HG03571 (cell line): ENCODE results near the gene TSPAN2.
"Not testable (repeated sequence)": the region's sequence is repeated elsewhere in the genome, so short reads cannot be mapped to it uniquely, and the experiment has no call there.

ENCODE experiments used
- ATAC-seq: cut with Tn5 transposase; IDR thresholded peaks from one replicate; pipeline ENCODE4 v1.9.1; 2021; ENCODE audit not compliant: unreplicated experiment

TSPAN2 gene

DNA sequence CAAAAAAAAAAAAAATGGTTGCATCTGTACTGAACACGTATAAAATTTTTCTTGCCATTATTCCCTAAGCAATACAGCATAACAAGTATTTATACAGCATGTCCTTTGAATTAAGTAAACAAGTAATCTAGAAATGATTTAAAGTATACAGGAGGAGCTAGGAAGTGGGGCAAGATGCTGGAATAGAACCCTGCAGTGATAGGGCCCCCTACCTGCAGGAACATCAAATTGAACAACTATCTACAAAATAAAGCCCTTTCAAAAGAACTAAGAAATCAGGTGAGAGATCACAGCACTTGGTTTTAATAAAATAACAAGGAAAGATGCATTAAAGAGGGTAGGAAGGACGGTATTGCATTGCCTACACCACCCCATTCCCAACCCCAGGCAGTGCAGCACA is 48.8 kb downstream of the TSPAN2 start:
- ATAC-seq = no peak

DNA sequence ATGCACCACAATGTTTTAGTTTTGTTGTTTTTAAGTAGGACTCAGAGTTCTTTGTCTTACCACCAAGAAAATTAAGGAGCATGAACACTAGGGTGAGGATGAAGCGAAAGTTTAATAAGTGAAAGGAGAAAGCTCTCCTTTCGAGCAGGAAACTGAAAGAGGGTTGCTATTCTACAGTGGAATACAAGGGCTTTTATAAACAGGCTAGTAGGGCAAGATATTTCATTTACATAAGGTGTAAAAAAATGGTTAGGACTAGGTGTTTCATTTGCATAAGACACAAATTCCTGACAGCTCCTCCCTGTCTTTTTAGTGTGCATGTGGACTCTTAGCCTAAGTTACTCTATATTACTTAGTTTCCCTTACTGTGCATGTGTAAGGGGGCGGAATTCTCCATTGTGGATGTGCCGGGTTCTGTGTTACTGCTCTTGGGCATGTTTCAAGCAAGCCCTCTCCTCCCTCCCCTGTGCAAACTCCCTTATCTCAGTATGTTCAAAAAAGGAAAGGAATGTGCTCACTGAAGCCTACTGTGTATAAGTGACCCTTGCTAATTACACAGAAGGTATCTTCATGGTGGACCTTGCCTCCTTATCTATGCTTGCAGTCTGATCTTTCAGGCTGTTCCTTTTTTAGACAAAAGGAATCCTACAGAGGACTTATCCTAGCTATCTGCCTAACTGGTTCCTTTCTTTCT is 52.3 kb downstream of the TSPAN2 start:
- ATAC-seq = no peak

DNA sequence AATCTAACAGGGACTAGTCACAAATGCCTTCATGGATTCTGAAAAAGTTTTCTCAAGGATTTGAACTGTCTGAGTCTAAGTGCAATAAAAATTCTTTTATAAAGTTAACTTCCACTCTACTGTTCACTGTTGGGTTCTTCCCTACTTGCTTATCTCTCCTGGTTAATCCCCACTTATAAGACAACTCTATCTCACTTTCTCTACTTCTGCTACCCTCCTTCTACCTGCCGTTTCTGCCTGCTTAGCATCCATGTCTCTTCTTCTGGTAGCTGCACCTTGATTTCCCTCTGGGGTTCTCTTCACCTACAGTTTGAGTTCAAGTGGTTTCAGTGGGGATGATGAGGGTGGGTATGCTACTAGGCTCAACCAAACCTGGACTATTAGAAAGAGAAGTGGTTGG is 53.7 kb downstream of the TSPAN2 start:
- no peak for ATAC-seq

DNA sequence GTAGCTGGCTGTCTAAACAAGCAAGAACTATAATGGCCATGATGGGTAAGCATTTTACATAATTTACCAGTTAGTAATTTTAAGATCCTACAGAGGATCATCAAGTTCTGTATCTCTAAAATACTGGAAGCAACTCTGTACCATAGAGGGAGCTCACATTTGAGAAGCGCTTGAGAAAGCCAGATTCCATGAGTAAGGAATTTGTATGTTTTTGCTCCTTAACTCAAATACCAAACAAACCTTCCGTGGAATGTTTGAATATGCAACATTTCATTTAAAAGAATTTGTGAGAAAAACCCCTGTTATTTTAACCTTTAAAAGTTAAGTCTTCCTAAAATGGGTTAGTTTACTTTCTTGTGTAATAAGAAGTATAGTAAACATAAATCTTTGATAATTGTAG is 57.7 kb downstream of the TSPAN2 start:
- ATAC-seq = no peak

DNA sequence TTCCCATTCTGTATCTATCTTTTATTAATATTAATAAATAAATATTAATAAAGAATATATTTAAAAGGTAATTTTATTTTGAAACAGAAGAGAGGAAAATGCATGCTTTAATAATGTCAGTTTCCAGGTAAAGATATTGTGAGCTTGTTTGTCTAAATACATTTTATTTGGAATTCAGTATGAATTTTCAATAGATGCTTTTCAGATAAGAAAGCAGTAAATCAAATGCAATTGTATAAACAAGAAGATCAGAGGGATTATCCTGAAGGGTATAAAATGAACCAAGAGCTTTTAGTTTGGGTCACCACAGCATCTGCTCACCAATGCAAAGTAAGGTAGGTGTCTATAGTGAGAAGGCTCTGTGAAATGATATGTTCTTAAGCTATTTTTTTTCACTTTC is 59.8 kb downstream of the TSPAN2 start, which contains the start of gene TSHB:
TSS of gene TSHB (plus strand) at position 301 of the 400 bp plus-strand sequence. CDS start 3,537 bp downstream, outside the sequence.
- no peak for ATAC-seq

DNA sequence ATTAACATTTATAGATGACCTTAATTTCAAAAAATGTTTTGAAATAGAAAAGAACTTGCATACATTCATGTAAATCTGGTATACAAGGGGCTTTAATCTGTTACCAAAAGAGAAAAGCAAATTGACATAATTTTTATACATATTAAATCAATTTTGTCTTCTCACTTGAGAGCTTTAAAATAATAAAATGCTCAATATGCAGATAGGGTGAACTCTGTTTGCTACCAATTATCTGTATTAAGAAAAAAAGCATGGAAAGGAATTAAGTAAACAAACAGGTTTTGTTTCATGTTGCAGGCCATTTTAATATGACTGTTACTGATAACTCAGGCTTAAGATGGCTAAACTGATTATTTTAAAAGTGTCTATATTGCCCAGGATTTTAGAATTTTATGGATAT is 65.7 kb downstream of the TSPAN2 start:
- no peak for ATAC-seq

DNA sequence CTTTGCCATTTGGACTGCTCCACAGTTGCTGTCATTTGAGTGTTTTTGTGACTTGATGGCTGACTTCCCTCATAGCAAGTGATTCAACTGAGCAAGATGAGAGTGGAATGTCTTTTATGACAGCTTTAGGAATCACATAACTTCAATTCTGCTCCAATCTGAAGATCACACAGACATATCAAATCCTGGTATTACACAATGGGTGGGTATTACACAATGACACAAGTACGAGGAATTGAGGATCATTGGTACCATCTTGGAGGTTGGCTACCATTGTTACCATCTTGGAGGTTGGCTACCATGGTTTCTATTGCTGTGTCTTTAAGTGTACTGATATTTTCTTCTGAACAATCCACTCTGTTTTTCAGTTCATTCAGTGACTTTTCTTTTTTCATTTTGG is 68.2 kb downstream of the TSPAN2 start:
- ATAC-seq = no peak

DNA sequence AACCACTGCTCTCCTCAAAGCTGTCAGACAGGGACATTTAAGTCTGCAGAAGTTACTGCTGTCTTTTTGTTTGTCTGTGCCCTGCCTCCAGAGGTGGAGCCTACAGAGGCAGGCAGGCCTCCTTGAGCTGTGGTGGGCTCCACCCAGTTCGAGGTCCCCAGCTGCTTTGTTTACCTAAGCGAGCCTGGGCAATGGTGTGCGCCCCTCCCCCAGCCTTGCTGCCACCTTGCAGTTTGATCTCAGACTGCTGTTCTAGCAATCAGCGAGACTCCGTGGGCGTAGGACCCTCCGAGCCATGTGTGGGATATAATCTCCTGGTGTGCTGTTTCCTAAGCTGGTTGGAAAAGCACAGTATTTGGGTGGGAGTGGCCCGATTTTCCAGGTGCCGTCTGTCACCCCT is 69.8 kb downstream of the TSPAN2 start:
- ATAC-seq = not testable (repeated sequence)

DNA sequence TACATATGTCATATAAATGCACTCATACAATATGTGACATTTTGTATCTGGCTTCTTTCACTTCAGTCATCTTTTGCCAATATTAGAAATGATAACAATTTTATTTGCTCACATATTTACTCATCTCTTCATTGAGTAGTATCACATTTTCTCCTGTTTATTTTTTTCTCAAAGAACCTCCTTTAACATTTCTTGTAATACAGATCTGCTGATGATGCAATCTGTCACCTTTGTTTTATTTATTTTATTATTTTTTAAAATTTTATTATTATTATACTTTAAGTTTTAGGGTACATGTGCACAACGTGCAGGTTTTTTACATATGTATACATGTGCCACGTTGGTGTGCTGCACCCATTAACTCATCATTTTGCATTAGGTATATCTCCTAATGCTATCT is 75.5 kb downstream of the TSPAN2 start:
- no peak for ATAC-seq

DNA sequence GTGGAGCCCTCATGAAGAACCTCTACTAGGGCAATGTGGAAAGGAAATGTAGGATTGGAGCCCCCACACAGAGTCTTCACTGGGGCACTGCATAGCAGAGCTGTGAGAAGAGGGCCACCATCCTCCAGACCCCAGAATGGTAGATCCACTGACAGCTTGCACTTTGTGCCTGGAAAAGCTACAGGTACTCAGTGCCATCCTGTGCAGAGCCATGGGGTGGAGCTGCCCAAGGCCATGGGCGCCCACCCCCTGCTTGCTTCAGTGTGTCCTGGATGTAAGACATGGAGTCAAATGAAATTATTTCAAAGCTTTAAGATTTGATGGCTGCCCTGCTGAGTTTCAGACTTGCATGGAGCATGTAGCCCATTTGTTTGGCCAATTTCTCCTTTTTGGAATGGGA is 76.9 kb downstream of the TSPAN2 start:
- ATAC-seq = no peak

DNA sequence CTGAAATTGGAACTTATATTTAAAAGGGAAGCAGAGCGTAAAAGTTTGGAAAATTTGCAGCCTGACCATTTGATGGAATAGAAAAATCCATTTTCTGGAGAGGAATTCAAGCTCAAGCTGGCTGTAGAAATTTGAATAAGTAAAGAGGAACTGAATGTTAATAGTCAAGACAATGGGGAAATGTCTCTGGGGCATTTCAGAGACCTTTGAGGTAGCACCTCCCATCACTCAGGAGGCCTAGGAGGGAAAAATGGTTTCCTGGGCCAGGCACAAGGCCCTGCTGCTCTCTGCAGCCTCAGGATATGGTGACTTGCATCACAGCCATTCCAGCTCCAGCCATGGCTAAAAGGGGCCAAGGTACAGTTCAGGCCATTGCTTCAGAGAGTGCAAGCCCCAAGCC is 77.3 kb downstream of the TSPAN2 start:
- ATAC-seq = no peak

DNA sequence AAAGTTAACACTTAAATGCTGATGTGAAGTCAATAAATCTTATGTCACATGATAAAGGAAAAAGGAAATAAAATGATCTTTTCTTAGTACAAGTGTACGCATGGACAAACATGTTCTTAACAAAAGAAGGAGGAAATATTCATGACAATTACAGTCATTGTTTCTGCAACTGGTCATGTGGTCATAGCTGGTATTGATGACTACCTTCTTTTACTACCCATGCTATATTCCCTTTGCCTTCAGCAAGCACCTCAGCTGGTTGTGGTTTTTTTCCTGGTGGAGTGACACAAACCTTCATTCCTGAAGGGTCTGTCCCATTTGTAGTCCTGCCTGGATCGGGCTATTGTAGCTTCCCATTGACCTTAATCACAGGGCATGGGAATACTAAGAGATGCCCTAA is 83.1 kb downstream of the TSPAN2 start:
- no peak for ATAC-seq
